ENCODE results near the gene FAM193B.

FAM193B gene

GRCh38 chr5:177479774-177480173 is 74.6 kb downstream of the FAM193B start:
- no peaks in the 10 kb centered on the region for H3K9me3 ChIP-seq (ENCODE audit: control extremely low read depth in 1 of 5, control insufficient read depth in 4 of 5, insufficient read depth in 2 of 5, low read depth in 1 of 5, low read length in 4 of 5)
- ChIA-PET CTCF (interaction anchor here (1.2 to 7.0 kb wide), 10 partner anchors 9 to 78 kb away, joined by 3 to 62 read pairs (median 6); no protein-coding TSS in a partner anchor), POLR2A (interaction anchor here (0.6 to 1.5 kb wide), 6 partner anchors 16 to 465 kb away, joined by 3 to 5 read pairs (median 4); partner anchors contain the start of gene PDLIM7)
- no peaks in the 10 kb centered on the region for H3K27me3 ChIP-seq (replicated peaks in 2 of 5; ENCODE audit: control insufficient read depth in 4 of 5, insufficient read depth in 5 of 5, low read length in 4 of 5)
- no peak for DNase-seq
- H3K4me1 ChIP-seq (ENCODE audit: control extremely low read depth in 1 of 4, control insufficient read depth in 4 of 4, insufficient read depth in 4 of 4, low read length in 3 of 4): peaks cover 0 to 39% (median 32%) of the 10 kb centered on the region in 4 experiments
- WGBS (ENCODE audit: insufficient coverage): 71% methylated on average over 14 of the region's 14 CpGs
- peak overlapping the region in 1 of 7 experiments; percentile 11 for H3K4me3 ChIP-seq (ENCODE audit: control insufficient read depth in 1 of 7, extremely low read depth in 1 of 7, insufficient read depth in 4 of 7, low read depth in 2 of 7, low read length in 6 of 7)
- H3K27ac ChIP-seq (ENCODE audit: insufficient read depth in 1 of 2, low read depth in 1 of 2, low read length in 2 of 2, poor library complexity in 1 of 2, severe bottlenecking in 2 of 2): no peak overlapping the region
- H3K36me3 ChIP-seq (ENCODE audit: control insufficient read depth in 4 of 4, insufficient read depth in 4 of 4, low read length in 3 of 4): peaks cover 0 to 9% (median 2%) of the 10 kb centered on the region in 4 experiments

GRCh38 chr5:177478711-177479646 is 75.4 kb downstream of the FAM193B start:
- Histone ChIP-seq H3K9me3 (ENCODE audit: control extremely low read depth in 1 of 5, control insufficient read depth in 4 of 5, insufficient read depth in 2 of 5, low read depth in 1 of 5, low read length in 4 of 5) (no peaks in the 10 kb centered on the region), H3K36me3 (ENCODE audit: control insufficient read depth in 4 of 4, insufficient read depth in 4 of 4, low read length in 3 of 4) (peaks cover 0 to 9% (median 1%) of the 10 kb centered on the region in 4 experiments), H3K4me3 (ENCODE audit: control insufficient read depth in 1 of 7, extremely low read depth in 1 of 7, insufficient read depth in 4 of 7, low read depth in 2 of 7, low read length in 6 of 7) (no peak overlapping the region), H3K4me1 (ENCODE audit: control extremely low read depth in 1 of 4, control insufficient read depth in 4 of 4, insufficient read depth in 4 of 4, low read length in 3 of 4) (peaks cover 0 to 46% (median 40%) of the 10 kb centered on the region in 4 experiments), H3K27ac (ENCODE audit: insufficient read depth in 1 of 2, low read depth in 1 of 2, low read length in 2 of 2, poor library complexity in 1 of 2, severe bottlenecking in 2 of 2) (peak overlapping the region in 1 of 2 experiments; percentile 56), H3K27me3 (replicated peaks in 2 of 5; ENCODE audit: control insufficient read depth in 4 of 5, insufficient read depth in 5 of 5, low read length in 4 of 5) (no peaks in the 10 kb centered on the region)
- DNase-seq: peak; percentile 70 to 89 (median 86)
- POLR2A ChIA-PET: interaction anchor here (0.8 to 1.5 kb wide), 6 partner anchors 11 to 31 kb away, joined by 3 to 5 read pairs (median 5); partner anchors contain the start of gene PDLIM7
- CTCF ChIA-PET: interaction anchor here (1.0 to 7.0 kb wide), 16 partner anchors 9 to 112 kb away, joined by 3 to 62 read pairs (median 4); no protein-coding TSS in a partner anchor
- WGBS (ENCODE audit: insufficient coverage): 15% methylated on average over 15 of the region's 18 CpGs

DNA sequence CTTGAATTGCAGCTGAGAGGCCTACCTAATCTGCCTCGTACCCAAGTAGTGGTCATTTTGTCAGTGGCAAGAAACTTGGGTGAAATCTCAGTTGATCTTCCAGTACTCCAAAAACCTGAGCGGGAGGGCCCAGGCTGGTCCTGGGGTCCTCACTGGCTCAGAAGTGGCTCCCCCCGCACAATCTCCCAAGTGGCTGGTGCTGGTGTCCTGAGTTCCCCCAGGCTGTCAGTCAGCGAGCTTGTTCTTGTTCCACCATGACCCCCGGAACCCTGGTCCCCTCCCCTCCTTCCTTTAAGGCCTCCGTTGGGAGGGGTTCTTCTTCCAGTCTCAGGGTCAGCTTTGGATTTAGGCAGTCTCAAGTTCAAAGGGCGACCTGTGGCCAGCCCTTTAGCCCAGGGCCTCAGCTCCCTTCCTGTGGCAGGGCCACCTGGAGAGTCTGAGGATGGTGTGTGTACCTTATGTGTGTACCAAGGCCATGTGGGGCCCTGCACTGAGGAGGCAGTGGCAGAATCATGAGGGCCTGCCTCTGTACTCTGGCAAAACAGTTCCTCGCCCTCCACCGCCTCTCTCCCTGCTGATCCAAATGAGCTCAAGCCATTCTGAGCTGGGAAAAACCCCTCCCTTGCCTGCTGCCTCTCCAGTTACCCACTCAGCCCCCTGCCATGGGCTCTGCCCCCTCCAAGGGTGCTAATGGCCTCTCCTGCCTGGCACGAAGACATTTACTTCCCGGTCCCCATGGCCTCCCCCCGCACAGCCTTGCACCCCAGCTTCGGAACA is 76.5 kb downstream of the FAM193B start:
- Histone ChIP-seq H3K27ac (ENCODE audit: insufficient read depth in 1 of 2, low read depth in 1 of 2, low read length in 2 of 2, poor library complexity in 1 of 2, severe bottlenecking in 2 of 2) (no peak overlapping the region), H3K9me3 (ENCODE audit: control extremely low read depth in 1 of 5, control insufficient read depth in 4 of 5, insufficient read depth in 2 of 5, low read depth in 1 of 5, low read length in 4 of 5) (no peaks in the 10 kb centered on the region), H3K4me1 (ENCODE audit: control extremely low read depth in 1 of 4, control insufficient read depth in 4 of 4, insufficient read depth in 4 of 4, low read length in 3 of 4) (peaks cover 0 to 49% (median 42%) of the 10 kb centered on the region in 4 experiments), H3K27me3 (replicated peaks in 2 of 5; ENCODE audit: control insufficient read depth in 4 of 5, insufficient read depth in 5 of 5, low read length in 4 of 5) (no peaks in the 10 kb centered on the region), H3K36me3 (ENCODE audit: control insufficient read depth in 4 of 4, insufficient read depth in 4 of 4, low read length in 3 of 4) (peaks cover 0 to 3% (median 0%) of the 10 kb centered on the region in 4 experiments), H3K4me3 (ENCODE audit: control insufficient read depth in 1 of 7, extremely low read depth in 1 of 7, insufficient read depth in 4 of 7, low read depth in 2 of 7, low read length in 6 of 7) (no peak overlapping the region)
- ChIA-PET CTCF (interaction anchor here (0.9 to 7.0 kb wide), 15 partner anchors 11 to 159 kb away, joined by 3 to 62 read pairs (median 4); partner anchors contain the start of gene PDLIM7), POLR2A (no interaction called here)
- no peak for DNase-seq
- WGBS (ENCODE audit: insufficient coverage): 100% methylated on average over 6 of the region's 13 CpGs

DNA sequence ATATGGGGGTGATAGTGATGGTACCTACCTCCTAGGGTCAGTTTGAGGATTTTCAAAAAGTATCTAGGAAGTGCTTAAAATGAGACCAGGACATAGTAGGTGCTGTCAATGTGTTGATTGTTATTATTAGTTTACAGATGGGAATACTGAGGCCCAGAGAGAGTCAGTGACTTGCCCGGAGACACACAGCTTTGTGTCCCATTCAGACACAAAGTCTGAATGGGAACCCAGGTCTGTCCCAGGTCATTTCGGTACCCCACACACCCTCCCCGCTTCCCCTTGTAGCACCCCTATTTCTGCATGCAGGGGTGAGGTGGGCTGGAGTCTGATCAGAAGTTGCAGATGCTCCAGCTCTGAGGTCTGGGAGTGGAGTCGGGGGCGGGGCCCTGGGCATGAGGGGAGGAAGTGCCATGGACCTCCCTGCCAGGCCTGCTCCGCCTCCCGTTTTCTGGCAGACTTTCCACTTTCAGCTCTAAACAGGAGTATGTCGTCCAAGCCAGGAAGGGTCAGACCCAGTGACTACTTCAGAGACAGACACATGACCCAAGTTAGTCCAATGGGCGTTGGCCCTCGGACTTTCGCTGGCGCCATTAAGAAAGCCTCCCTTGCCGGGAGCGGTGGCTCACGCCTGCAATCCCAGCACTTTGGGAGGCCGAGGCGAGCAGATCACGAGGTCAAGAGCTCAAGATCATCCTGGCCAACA is 77.7 kb downstream of the FAM193B start:
- DNase-seq: no peak
- peaks cover 0 to under 1% (median 0%) of the 10 kb centered on the region in 4 experiments for H3K36me3 ChIP-seq (ENCODE audit: control insufficient read depth in 4 of 4, insufficient read depth in 4 of 4, low read length in 3 of 4)
- CTCF ChIA-PET: interaction anchor here (1.1 to 7.0 kb wide), 8 partner anchors 9 to 158 kb away, joined by 3 to 62 read pairs (median 16); no protein-coding TSS in a partner anchor
- H3K4me3 ChIP-seq (ENCODE audit: control insufficient read depth in 1 of 7, extremely low read depth in 1 of 7, insufficient read depth in 4 of 7, low read depth in 2 of 7, low read length in 6 of 7): peak overlapping the region in 1 of 7 experiments; percentile 0
- no peaks in the 10 kb centered on the region for H3K9me3 ChIP-seq (ENCODE audit: control extremely low read depth in 1 of 5, control insufficient read depth in 4 of 5, insufficient read depth in 2 of 5, low read depth in 1 of 5, low read length in 4 of 5)
- POLR2A ChIA-PET: interaction anchor here (0.9 kb wide), 1 partner anchor 21 kb away, joined by 3 read pairs; the partner anchor contains the start of gene PDLIM7
- peaks cover 0 to 60% (median 52%) of the 10 kb centered on the region in 4 experiments for H3K4me1 ChIP-seq (ENCODE audit: control extremely low read depth in 1 of 4, control insufficient read depth in 4 of 4, insufficient read depth in 4 of 4, low read length in 3 of 4)
- H3K27ac ChIP-seq (ENCODE audit: insufficient read depth in 1 of 2, low read depth in 1 of 2, low read length in 2 of 2, poor library complexity in 1 of 2, severe bottlenecking in 2 of 2): no peak overlapping the region
- no peaks in the 10 kb centered on the region for H3K27me3 ChIP-seq (replicated peaks in 2 of 5; ENCODE audit: control insufficient read depth in 4 of 5, insufficient read depth in 5 of 5, low read length in 4 of 5)
- 91% methylated on average over 18 of the region's 18 CpGs for WGBS (ENCODE audit: insufficient coverage)

GRCh38 chr5:177475563-177476427 is 78.6 kb downstream of the FAM193B start:
- POLR2A ChIA-PET: interaction anchor here (0.9 kb wide), 1 partner anchor 22 kb away, joined by 3 read pairs; the partner anchor contains the start of gene PDLIM7
- CTCF ChIA-PET: interaction anchor here (1.1 to 7.0 kb wide), 7 partner anchors 10 to 25 kb away, joined by 3 to 62 read pairs (median 21); no protein-coding TSS in a partner anchor
- Histone ChIP-seq H3K4me3 (ENCODE audit: control insufficient read depth in 1 of 7, extremely low read depth in 1 of 7, insufficient read depth in 4 of 7, low read depth in 2 of 7, low read length in 6 of 7) (no peak overlapping the region), H3K27ac (ENCODE audit: insufficient read depth in 1 of 2, low read depth in 1 of 2, low read length in 2 of 2, poor library complexity in 1 of 2, severe bottlenecking in 2 of 2) (no peak overlapping the region), H3K4me1 (ENCODE audit: control extremely low read depth in 1 of 4, control insufficient read depth in 4 of 4, insufficient read depth in 4 of 4, low read length in 3 of 4) (peaks cover 0 to 60% (median 54%) of the 10 kb centered on the region in 4 experiments), H3K9me3 (ENCODE audit: control extremely low read depth in 1 of 5, control insufficient read depth in 4 of 5, insufficient read depth in 2 of 5, low read depth in 1 of 5, low read length in 4 of 5) (no peaks in the 10 kb centered on the region), H3K36me3 (ENCODE audit: control insufficient read depth in 4 of 4, insufficient read depth in 4 of 4, low read length in 3 of 4) (no peaks in the 10 kb centered on the region), H3K27me3 (replicated peaks in 2 of 5; ENCODE audit: control insufficient read depth in 4 of 5, insufficient read depth in 5 of 5, low read length in 4 of 5) (no peaks in the 10 kb centered on the region)
- 70% methylated on average over 2 of the region's 11 CpGs for WGBS (ENCODE audit: insufficient coverage)
- DNase-seq: no peak
